ENCODE measurements around the gene ZNF609.
"Not testable (repeated sequence)": the region's sequence is repeated elsewhere in the genome, so short reads cannot be mapped to it uniquely, and the experiment has no call there.

The ZNF609 gene

GRCh38 chr15:64619880-64620839, 159.8 kb downstream of the ZNF609 start:
- no peak for DNase-seq

GRCh38 chr15:64621056-64621455, 160.7 kb downstream of the ZNF609 start:
- no peak for DNase-seq

- DNase-seq: no peak
These were observed 162.3 kb downstream of the ZNF609 start for GRCh38 chr15:64622410-64623260.

- DNase-seq: no peak
These were observed 163.1 kb downstream of the ZNF609 start for GRCh38 chr15:64623347-64623996.

GRCh38 chr15:64624242-64624641, 163.9 kb downstream of the ZNF609 start:
- DNase-seq: no peak

- no peak for DNase-seq
These were observed 168.7 kb downstream of the ZNF609 start for GRCh38 chr15:64629063-64629462.

GRCh38 chr15:64630396-64631107, 170.2 kb downstream of the ZNF609 start:
- no peak for DNase-seq

- not testable (repeated sequence) for DNase-seq
These were observed 172.3 kb downstream of the ZNF609 start for GRCh38 chr15:64632639-64633038.

- DNase-seq: no peak
These were observed 173.0 kb downstream of the ZNF609 start for GRCh38 chr15:64633332-64633731.

GRCh38 chr15:64634027-64634426, 173.6 kb downstream of the ZNF609 start:
- no peak for DNase-seq

- no peak for DNase-seq
These were observed 174.5 kb downstream of the ZNF609 start for GRCh38 chr15:64634576-64635498.

- no peak for DNase-seq
These were observed 175.4 kb downstream of the ZNF609 start for GRCh38 chr15:64635499-64636495.

GRCh38 chr15:64636556-64636955, 176.2 kb downstream of the ZNF609 start:
- DNase-seq: no peak

- no peak for DNase-seq
These were observed 177.0 kb downstream of the ZNF609 start for GRCh38 chr15:64637412-64637811.

GRCh38 chr15:64639744-64640143, 179.4 kb downstream of the ZNF609 start:
- not testable (repeated sequence) for DNase-seq

GRCh38 chr15:64640146-64640871, 179.9 kb downstream of the ZNF609 start:
- no peak for DNase-seq

- DNase-seq: no peak
These were observed 182.5 kb downstream of the ZNF609 start for GRCh38 chr15:64642875-64643274.

- no peak for DNase-seq
These were observed 183.3 kb downstream of the ZNF609 start for GRCh38 chr15:64643685-64644084.

Data from nucleus accumbens (tissue), 56 donors.